Glutamatergic neuron (in vitro differentiated cells): ENCODE measurements around the gene RNASET2. TPM values are rescaled to one million over a fixed set of nuclear protein-coding genes. Genes with fewer than 3 reads are reported as not detected.
"Not testable (repeated sequence)": the region's sequence is repeated elsewhere in the genome, so short reads cannot be mapped to it uniquely, and the experiment has no call there.

Experiments used
- DNase-seq: peaks from one replicate; pipeline ENCODE4 v3.0.0; 2022
- H3K27ac Mint-ChIP-seq: one replicate; pipeline ENCODE4 v1.8.0; 2020; ENCODE audit warnings: mild to moderate bottlenecking, mixed read lengths, inconsistent platforms; ENCODE audit not compliant: unreplicated experiment
- H3K27me3 Mint-ChIP-seq: one replicate; pipeline ENCODE4 v1.8.0; 2020; ENCODE audit warnings: mild to moderate bottlenecking, moderate library complexity, mixed read lengths, inconsistent platforms; ENCODE audit not compliant: unreplicated experiment
- H3K36me3 Mint-ChIP-seq: one replicate; pipeline ENCODE4 v1.8.0; 2020; ENCODE audit warnings: mild to moderate bottlenecking, mixed read lengths, inconsistent platforms; ENCODE audit not compliant: unreplicated experiment
- H3K4me1 Mint-ChIP-seq: one replicate; pipeline ENCODE4 v1.8.0; 2020; ENCODE audit warnings: mild to moderate bottlenecking, low read depth, mixed read lengths, inconsistent platforms; ENCODE audit not compliant: unreplicated experiment
- H3K4me3 Mint-ChIP-seq: one replicate; pipeline ENCODE4 v1.8.0; 2020; ENCODE audit warnings: mild to moderate bottlenecking, mixed read lengths, inconsistent platforms; ENCODE audit not compliant: unreplicated experiment
- H3K9me3 Mint-ChIP-seq: one replicate; pipeline ENCODE4 v1.8.0; 2020; ENCODE audit warnings: mild to moderate bottlenecking, moderate library complexity, mixed read lengths, inconsistent platforms; ENCODE audit not compliant: unreplicated experiment
- total RNA-seq: library from RNA; stranded (reverse); fragmentation: NEBNext Ultra II Directional; extraction: Animal tissue kit (Norgen Biotek cat#: 25700); gene quantifications from one replicate; pipeline ENCODE4 v1.2.1, GENCODE V29; 2021; ENCODE audit not compliant: unreplicated experiment
- TF ChIP-seq, protein P1 (sequence below): fragments of 200-600 bp; sonication (generic); IDR thresholded peaks from one replicate; pipeline ENCODE4 v1.5.0; 2021; ENCODE audit not compliant: partially characterized antibody, unreplicated experiment

RNASET2 gene
- total RNA-seq, 1 donor from 2014 or later: 2.2 TPM

DNA sequence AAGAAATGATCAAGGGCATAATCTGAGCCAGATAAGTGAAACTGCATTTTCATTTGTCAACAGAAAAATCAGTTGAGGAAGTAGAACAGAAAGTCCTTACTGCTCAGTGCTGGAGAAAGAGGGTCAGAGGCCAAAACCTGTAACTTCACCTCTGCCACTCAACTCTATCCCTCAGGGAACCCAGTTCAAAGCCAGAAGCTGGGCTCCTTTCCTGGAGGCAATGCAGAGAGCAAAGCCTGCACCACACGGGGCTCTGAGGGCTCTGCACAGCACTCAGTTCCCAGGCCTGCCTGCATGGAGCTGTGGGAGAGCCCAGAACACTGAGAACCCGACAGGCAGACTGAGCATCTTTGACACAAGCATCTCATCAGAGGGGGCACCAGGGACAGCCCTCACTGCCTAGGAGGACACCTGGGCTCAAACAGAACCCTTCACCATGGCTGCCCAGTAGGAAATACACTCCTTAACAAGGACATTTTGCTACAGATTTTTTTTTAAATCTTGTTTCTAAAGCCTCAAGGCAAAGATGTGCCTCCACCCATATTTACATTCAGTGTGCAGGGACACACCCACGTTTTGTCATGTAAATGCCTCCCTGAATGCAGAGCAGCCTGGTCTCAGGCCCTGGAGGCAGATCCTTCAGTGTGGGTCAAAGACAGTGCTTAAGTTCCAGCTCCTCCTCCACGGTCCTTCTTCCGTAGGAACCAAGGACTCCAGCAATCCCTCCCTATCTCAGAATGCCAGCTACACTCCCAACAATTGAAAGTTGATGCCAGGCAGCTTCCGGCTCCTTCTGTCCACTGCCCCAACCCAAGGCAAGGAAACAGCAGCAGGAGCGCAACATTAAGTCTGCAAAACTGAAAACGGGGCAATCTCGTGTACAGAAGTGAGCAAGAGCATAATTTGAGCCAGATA is 6.6 kb downstream of the RNASET2 start:
- H3K4me1 Mint-ChIP-seq: peaks cover 11% of the 10 kb centered on the region
- no peaks in the 10 kb centered on the region for H3K9me3 Mint-ChIP-seq
- H3K36me3 Mint-ChIP-seq: peaks cover 9% of the 10 kb centered on the region
- H3K4me3 Mint-ChIP-seq: no peak overlapping the region
- TF ChIP-seq, protein P1, sequence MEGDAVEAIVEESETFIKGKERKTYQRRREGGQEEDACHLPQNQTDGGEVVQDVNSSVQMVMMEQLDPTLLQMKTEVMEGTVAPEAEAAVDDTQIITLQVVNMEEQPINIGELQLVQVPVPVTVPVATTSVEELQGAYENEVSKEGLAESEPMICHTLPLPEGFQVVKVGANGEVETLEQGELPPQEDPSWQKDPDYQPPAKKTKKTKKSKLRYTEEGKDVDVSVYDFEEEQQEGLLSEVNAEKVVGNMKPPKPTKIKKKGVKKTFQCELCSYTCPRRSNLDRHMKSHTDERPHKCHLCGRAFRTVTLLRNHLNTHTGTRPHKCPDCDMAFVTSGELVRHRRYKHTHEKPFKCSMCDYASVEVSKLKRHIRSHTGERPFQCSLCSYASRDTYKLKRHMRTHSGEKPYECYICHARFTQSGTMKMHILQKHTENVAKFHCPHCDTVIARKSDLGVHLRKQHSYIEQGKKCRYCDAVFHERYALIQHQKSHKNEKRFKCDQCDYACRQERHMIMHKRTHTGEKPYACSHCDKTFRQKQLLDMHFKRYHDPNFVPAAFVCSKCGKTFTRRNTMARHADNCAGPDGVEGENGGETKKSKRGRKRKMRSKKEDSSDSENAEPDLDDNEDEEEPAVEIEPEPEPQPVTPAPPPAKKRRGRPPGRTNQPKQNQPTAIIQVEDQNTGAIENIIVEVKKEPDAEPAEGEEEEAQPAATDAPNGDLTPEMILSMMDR: no peak
- no peak for DNase-seq
- H3K27ac Mint-ChIP-seq: peak overlapping the region; percentile 38
- H3K27me3 Mint-ChIP-seq: peaks cover 3% of the 10 kb centered on the region

DNA sequence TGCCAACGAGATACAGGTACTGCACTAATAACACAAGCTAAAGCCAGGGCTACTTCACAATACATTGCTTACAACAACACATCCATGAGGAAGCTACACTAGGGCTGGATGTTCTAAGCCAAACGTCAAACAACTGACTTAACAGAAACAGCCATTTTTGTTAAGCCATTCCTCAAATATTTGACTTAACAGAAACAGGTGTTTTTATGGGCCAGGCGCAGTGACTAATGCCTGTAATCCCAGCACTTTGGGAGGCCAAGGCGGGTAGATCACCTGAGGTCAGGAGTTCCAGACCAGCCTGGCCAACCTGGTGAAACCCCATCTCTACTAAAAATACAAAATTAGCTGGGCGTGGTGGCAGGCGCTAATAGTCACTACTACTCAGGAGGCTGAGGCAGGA is 7.6 kb downstream of the RNASET2 start:
- H3K4me1 Mint-ChIP-seq: peaks cover 11% of the 10 kb centered on the region
- H3K4me3 Mint-ChIP-seq, DNase-seq, H3K9me3 Mint-ChIP-seq, H3K27ac Mint-ChIP-seq, H3K27me3 Mint-ChIP-seq, H3K36me3 Mint-ChIP-seq: not testable (repeated sequence)

DNA sequence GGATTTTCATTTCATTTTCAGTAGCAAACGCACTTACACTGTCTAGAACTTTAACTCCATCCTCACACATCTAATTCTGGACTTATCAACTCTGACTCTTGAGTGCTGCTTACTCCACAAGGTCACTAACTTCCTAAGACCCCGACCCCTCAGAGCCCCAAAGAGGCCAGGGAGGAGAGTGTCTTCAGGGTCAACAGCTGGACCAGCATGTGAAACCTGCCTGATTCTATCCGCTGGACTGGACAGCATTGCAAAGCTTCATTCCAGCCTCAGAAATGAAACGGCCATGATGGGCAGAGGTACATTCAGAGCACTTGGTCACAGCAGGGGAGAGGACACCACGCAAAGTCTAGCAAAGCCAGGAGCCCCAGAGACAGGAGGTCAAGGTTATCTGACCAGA is 9.1 kb downstream of the RNASET2 start:
- peaks cover 9% of the 10 kb centered on the region for H3K36me3 Mint-ChIP-seq

DNA sequence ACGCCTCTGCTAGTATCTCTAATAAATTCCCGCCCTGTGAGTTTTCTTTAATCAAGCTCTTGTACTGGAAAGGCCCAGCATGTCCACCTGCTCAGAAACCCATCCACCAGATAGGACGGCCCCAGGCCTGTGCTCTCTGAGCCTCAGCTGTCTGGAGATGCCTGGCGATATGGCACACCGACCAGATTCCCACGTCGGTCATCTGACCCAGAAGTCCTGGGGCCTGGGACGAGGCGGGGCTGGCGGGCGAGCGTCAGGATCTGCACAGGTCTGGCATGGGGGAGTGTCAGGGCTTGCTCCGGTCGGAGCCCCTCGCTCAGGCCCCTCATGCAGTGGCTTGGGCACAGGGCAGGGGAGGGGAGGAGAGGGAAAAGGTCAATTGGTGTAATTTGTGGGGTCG is 10.2 kb downstream of the RNASET2 start:
- Mint-ChIP-seq H3K9me3 (no peaks in the 10 kb centered on the region), H3K36me3 (peaks cover 9% of the 10 kb centered on the region), H3K4me3 (no peak overlapping the region), H3K27me3 (peaks cover 3% of the 10 kb centered on the region), H3K27ac (no peak overlapping the region), H3K4me1 (peaks cover 11% of the 10 kb centered on the region)
- TF ChIP-seq, protein P1: no peak
- no peak for DNase-seq

More for the DNA sequence above, 9.1 kb downstream of the RNASET2 start:
- H3K27ac Mint-ChIP-seq: no peak overlapping the region
- peaks cover 11% of the 10 kb centered on the region for H3K4me1 Mint-ChIP-seq
- H3K9me3 Mint-ChIP-seq: no peaks in the 10 kb centered on the region
- no peak for DNase-seq
- TF ChIP-seq, protein P1: no peak
- H3K27me3 Mint-ChIP-seq: peaks cover 3% of the 10 kb centered on the region
- H3K4me3 Mint-ChIP-seq: no peak overlapping the region

DNA sequence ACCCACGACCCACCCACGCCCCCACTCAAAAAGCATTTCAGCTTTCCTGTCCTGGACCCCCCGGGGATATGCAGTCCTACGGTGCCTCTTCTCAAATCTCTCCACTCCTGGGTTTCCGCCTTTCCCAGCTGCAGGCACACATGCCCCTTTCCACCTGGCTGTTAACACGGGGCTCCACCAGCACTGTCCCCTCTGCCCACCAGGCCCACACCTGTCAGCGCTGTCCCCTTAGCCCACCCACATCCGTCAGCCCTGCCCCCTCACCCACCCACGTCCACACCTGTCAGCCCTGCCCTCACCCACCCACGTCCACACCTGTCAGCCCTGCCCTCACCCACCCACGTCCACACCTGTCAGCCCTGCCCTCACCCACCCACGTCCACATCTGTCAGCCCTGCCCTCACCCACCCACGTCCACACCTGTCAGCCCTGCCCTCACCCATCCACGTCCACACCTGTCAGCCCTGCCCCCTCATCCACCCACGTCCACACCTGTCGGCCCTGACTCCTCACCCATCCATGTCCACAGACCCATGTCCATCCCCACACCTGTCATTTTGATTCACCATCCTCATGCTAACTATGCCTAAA is 11.6 kb downstream of the RNASET2 start:
- Mint-ChIP-seq H3K27ac (no peak overlapping the region), H3K4me1 (no peaks in the 10 kb centered on the region), H3K9me3 (no peaks in the 10 kb centered on the region), H3K4me3 (no peak overlapping the region), H3K36me3 (no peaks in the 10 kb centered on the region), H3K27me3 (peaks cover 1% of the 10 kb centered on the region)
- no peak for DNase-seq
- TF ChIP-seq, protein P1: no peak
